ENCODE data around the gene NRIP2.

GRCh38 chr12:2811801-2812200 lies 23.0 kb downstream of the NRIP2 start:
- TF ChIP-seq, protein P1, sequence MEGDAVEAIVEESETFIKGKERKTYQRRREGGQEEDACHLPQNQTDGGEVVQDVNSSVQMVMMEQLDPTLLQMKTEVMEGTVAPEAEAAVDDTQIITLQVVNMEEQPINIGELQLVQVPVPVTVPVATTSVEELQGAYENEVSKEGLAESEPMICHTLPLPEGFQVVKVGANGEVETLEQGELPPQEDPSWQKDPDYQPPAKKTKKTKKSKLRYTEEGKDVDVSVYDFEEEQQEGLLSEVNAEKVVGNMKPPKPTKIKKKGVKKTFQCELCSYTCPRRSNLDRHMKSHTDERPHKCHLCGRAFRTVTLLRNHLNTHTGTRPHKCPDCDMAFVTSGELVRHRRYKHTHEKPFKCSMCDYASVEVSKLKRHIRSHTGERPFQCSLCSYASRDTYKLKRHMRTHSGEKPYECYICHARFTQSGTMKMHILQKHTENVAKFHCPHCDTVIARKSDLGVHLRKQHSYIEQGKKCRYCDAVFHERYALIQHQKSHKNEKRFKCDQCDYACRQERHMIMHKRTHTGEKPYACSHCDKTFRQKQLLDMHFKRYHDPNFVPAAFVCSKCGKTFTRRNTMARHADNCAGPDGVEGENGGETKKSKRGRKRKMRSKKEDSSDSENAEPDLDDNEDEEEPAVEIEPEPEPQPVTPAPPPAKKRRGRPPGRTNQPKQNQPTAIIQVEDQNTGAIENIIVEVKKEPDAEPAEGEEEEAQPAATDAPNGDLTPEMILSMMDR (IDR thresholded peaks at IDR 0.05; ENCODE audit: low read length) = no peak
- no peak for TF ChIP-seq EZH2 (IDR thresholded peaks at IDR 0.05; ENCODE audit: borderline replicate concordance, low read length)

Data from OCI-LY1 (cell line).